Urinary bladder (tissue), 4 donors: ENCODE data around the gene MRPL18. TPM values are rescaled to one million over a fixed set of nuclear protein-coding genes. Genes with fewer than 3 reads are reported as not detected.

Experiments used
- DNase-seq: peaks from one replicate; pipeline ENCODE4 v3.0.0-alpha.2; 2015; ENCODE audit errors: extremely low spot score
- H3K27ac ChIP-seq: one replicate; pipeline ENCODE4 v1.5.1; 2013; ENCODE audit warnings: low read depth, mild to moderate bottlenecking, moderate library complexity
- H3K36me3 ChIP-seq: one replicate; pipeline ENCODE4 v1.6.1; 2013; ENCODE audit warnings: mild to moderate bottlenecking, moderate library complexity; ENCODE audit not compliant: insufficient read depth
- H3K4me1 ChIP-seq: one replicate; pipeline ENCODE4 v1.6.1; 2013; ENCODE audit warnings: mild to moderate bottlenecking, moderate library complexity; ENCODE audit not compliant: insufficient read depth
- H3K4me3 ChIP-seq: one replicate; pipeline ENCODE4 v1.5.1; 2013; ENCODE audit warnings: low read depth, low read length
- WGBS: extraction: QIAGEN DNeasy Blood & Tissue Kit; methylation state at CpG from one replicate; pipeline ENCODE4 v1.1.7; 2013; 5-methylcytosine and 5-hydroxymethylcytosine counted together
- polyA plus RNA-seq: library from polyadenylated mRNA; stranded (reverse); fragments of 200-250 nt; gene quantifications from one replicate; pipeline ENCODE4 v1.2.3, GENCODE V29; 2013
- total RNA-seq: library from RNA; depleted of rRNA; stranded (reverse); fragments of >200 nt; gene quantifications from one replicate; pipeline ENCODE4 v1.2.3, GENCODE V29; 2014
- donor health status: healthy with polysubstance abuse.
- donor health status: healthy.

The MRPL18 gene
- total and polyA plus RNA-seq, 2 donors = 58.0 to 77.7 TPM

- WGBS = 54% methylated on average over 11 of the region's 11 CpGs
- Histone ChIP-seq H3K36me3 (no peaks in the 10 kb centered on the region), H3K4me3 (no peak overlapping the region), H3K27ac (no peak overlapping the region), H3K4me1 (no peaks in the 10 kb centered on the region)
- no peak for DNase-seq
These were observed 40.5 kb downstream of the MRPL18 start for GRCh38 chr6:159830501-159831372.

- DNase-seq = no peak
- Histone ChIP-seq H3K27ac (no peak overlapping the region), H3K4me3 (no peak overlapping the region), H3K4me1 (no peaks in the 10 kb centered on the region), H3K36me3 (no peaks in the 10 kb centered on the region)
- WGBS = 89% methylated on average over 4 of the region's 4 CpGs
These were observed 41.1 kb downstream of the MRPL18 start for GRCh38 chr6:159831373-159831679.

DNA sequence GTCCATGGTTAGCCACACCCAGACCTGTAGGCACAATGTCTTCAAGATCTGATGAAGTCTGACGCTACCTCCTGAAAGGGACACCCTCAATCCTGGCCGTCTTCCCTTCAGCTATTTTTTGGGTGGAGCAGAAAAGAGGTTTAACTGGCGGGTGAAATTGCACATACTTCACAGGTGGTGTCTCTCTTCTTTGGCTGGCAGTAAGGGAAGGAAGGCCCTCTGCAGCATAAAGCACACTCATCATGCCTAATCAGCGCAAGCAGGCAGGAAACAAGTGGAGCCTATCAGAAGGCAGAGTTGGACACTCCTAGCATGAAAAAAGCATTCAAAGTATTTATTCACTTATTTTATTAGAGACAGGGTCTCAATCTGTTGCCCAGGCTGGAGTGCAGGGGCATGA is 42.7 kb downstream of the MRPL18 start:
- DNase-seq = no peak
- H3K4me1 ChIP-seq = no peaks in the 10 kb centered on the region
- H3K27ac ChIP-seq = no peak overlapping the region
- no peaks in the 10 kb centered on the region for H3K36me3 ChIP-seq
- 73% methylated on average over 4 of the region's 4 CpGs for WGBS
- H3K4me3 ChIP-seq = no peak overlapping the region

DNA sequence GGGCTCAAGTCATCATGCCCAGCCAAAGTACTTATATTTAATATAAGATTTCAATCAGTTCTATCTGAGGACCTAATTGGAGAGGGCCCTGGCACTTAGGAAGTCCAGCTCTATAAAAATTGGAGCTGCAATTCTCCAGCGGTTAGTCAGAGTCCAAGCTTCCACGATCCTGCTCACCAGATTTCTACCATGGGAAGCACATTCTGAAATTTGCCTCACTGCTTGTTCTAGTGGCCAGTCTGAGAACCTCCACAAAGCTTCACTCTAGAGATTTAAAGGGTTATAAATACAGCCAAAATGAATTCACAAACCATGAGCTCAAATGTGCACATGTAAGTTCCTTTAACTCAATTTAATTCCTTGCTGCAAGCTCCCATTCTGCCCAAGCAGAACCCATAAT is 43.3 kb downstream of the MRPL18 start:
- Histone ChIP-seq H3K4me3 (no peak overlapping the region), H3K36me3 (no peaks in the 10 kb centered on the region), H3K4me1 (no peaks in the 10 kb centered on the region), H3K27ac (no peak overlapping the region)
- no peak for DNase-seq
- WGBS = 41% methylated on average over 2 of the region's 2 CpGs

GRCh38 chr6:159833997-159834603 is 43.8 kb downstream of the MRPL18 start:
- Histone ChIP-seq H3K4me1 (no peaks in the 10 kb centered on the region), H3K36me3 (no peaks in the 10 kb centered on the region), H3K27ac (no peak overlapping the region), H3K4me3 (no peak overlapping the region)
- DNase-seq = no peak
- WGBS = 90% methylated on average over 5 of the region's 5 CpGs

DNA sequence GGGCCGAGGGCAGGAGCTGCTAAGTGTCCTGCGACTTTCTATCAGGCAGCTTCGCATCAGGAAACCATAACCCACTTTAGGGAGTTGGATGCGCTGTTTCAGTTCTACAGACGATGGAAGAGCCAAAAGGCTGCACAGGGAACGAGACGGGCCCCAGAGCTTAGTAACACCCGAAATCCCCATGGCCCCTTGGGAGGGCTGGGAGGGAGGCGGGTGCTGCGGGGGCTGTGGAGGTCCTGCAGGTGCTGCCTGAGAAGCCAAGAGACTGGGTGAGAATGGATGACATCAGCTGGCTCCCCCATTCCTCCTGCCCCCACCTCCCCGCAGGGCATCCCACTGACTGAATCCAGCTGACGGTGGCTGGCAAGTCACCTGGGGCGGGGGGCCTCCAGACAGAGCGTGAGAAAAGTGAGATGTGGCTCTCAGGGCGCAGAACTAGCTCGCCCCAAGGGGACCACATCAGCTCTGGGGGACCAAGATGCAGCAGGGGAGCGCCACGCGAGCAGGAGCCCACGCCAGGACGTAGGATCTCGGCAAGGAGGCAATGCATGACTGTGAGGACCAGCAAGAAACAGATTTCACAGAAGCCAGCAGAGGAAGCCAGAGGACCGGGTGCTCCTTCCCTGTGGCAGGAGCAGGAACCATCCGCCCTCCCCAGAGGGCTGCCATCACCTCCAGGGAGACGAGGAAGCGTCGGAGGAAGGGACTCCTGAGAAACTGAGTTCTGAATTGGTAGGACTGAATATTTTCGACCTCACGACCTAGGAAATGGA is 46.6 kb downstream of the MRPL18 start:
- no peaks in the 10 kb centered on the region for H3K36me3 ChIP-seq
- H3K4me3 ChIP-seq = no peak overlapping the region
- no peaks in the 10 kb centered on the region for H3K4me1 ChIP-seq
- H3K27ac ChIP-seq = no peak overlapping the region
- no peak for DNase-seq
- WGBS = 87% methylated on average over 29 of the region's 29 CpGs

DNA sequence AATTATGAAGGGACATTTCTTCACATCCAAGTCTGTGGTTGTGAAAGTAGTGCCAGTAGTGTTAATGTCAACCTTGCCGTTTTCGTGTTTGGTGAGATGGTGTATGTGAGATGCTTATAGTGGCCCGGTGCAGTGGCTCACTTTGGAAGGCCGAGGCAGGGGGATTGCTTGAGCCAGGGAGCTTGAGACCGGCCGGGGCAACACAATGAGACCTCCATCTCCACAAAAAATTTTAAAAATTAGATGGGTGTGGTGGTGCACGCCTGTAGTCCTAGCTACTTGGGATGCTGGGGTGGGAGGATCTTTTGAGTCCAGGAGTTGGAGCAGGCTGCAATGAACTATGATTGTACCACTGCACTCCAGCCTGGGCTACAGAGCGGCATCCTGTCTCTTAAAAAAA is 47.2 kb downstream of the MRPL18 start:
- 83% methylated on average over 8 of the region's 8 CpGs for WGBS

DNA sequence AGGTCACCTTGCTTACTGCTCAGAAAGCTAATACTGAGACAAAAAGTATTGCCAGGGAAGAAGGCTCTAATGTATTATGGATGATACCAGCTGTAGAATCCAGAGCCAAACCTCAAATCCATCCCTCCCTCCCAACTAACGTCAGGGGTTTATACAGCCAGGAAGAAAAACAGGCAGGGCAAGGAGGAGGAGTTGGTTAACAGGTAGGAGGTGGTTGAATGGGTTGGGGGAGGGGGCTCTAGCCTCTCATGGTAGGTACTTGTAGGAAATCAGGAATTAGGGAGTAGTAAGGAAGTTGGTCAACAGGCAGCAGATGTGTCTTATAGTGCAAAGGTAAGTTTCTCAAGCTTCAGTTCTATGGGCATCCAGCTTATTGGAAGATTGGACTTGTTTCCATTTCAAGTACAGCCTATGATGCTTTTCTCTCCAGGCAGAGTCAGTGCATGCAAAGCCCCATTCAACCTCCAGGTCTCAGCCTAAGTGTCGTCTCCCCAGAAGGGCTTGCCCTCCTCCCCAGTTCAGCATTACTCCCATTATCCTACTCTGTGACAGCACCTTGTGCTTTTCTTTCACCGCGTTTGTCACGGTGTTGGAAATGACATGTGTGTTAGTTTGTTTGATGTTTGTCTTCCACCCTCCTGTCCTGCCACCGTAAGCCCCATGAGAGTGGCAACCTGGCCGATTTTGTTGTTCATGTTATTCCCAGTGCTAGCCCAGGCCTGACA is 47.9 kb downstream of the MRPL18 start:
- DNase-seq = no peak
- H3K27ac ChIP-seq = no peak overlapping the region
- H3K4me3 ChIP-seq = no peak overlapping the region
- 75% methylated on average over 7 of the region's 7 CpGs for WGBS
- H3K4me1 ChIP-seq = no peaks in the 10 kb centered on the region
- H3K36me3 ChIP-seq = no peaks in the 10 kb centered on the region

More for the DNA sequence above, 47.2 kb downstream of the MRPL18 start:
- no peak for DNase-seq
- Histone ChIP-seq H3K27ac (no peak overlapping the region), H3K4me1 (no peaks in the 10 kb centered on the region), H3K36me3 (no peaks in the 10 kb centered on the region), H3K4me3 (no peak overlapping the region)

GRCh38 chr6:159842035-159842434 is 51.8 kb downstream of the MRPL18 start:
- DNase-seq = no peak
- H3K4me1 ChIP-seq = no peaks in the 10 kb centered on the region
- H3K27ac ChIP-seq = no peak overlapping the region
- WGBS = 69% methylated on average over 4 of the region's 4 CpGs
- H3K36me3 ChIP-seq = no peaks in the 10 kb centered on the region
- no peak overlapping the region for H3K4me3 ChIP-seq

DNA sequence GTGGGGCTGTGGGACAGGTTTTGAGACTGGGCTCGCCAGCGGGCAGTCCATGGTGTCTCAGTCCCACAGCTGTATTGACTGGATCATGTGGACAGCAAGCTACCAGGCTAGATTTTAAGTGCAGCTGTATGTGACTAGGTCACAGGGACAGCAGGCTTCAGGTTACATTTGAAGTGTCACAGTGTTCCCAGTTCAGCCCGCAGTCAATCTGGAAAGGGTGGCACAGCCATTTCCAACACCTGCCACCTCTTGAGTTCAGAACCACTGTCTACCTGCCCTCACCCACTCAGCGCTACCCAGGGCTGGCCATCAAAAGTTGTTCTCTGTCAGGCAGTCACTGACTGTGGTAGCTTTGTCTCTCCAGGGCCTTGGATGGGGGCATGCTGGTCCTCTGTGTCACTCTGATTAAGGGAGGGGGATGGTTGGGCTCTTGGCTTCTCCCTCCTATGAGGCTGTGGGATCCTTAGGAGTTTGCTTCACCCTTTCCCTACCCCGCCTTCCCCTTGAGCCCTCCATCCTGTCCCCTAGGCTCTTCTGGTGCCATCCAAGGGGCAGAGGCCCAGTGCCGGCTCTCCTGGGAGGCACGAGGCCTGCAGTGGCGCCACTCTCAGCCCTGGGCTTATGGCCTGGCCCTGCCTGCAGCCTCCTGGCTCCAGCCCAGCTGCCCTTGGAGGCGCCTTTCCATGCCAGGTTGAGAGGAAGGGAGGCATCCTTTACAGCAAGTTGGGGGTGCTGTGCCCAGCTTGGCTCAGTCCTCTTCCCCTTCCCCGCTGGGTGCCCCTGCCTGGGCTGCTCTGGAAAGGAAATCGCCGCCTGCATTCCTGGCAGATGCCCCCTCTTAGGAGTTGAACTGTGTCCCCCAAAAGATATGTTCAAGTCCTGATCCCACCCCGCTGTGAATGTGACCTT is 54.7 kb downstream of the MRPL18 start:
- no peaks in the 10 kb centered on the region for H3K4me1 ChIP-seq
- H3K27ac ChIP-seq = no peak overlapping the region
- no peaks in the 10 kb centered on the region for H3K36me3 ChIP-seq
- DNase-seq = no peak
- no peak overlapping the region for H3K4me3 ChIP-seq
- WGBS = 78% methylated on average over 13 of the region's 13 CpGs
